H9 (cell line): ENCODE measurements around the gene TTC33. TPM values are rescaled to one million over a fixed set of nuclear protein-coding genes. Genes with fewer than 3 reads are reported as not detected.

Source experiments
- DNase-seq: peaks from one replicate; pipeline ENCODE4 v3.0.0-alpha.2; 2017
- H2AFZ ChIP-seq: one replicate; pipeline ENCODE4 v1.6.1; 2013; ENCODE audit warnings: mild to moderate bottlenecking, low read length, control low read depth, moderate library complexity
- H2AK5ac ChIP-seq: 2 replicates; pipeline ENCODE4 v1.6.1; 2013; ENCODE audit warnings: low read length, control low read depth, mixed read lengths; ENCODE audit not compliant: insufficient read length
- H2BK120ac ChIP-seq: one replicate; pipeline ENCODE4 v1.6.1; 2013; ENCODE audit warnings: low read depth, mild to moderate bottlenecking, low read length, control low read depth, inconsistent platforms; ENCODE audit not compliant: poor library complexity, severe bottlenecking
- H2BK12ac ChIP-seq: 2 replicates; pipeline ENCODE4 v1.6.1; 2013; ENCODE audit warnings: low read length, control low read depth, mixed read lengths, low read depth; ENCODE audit not compliant: insufficient read length
- H2BK15ac ChIP-seq: 2 replicates; pipeline ENCODE4 v1.6.1; 2013; ENCODE audit warnings: low read depth, low read length, control low read depth
- H2BK20ac ChIP-seq: one replicate; pipeline ENCODE4 v1.6.1; 2013; ENCODE audit warnings: low read depth, mild to moderate bottlenecking, low read length, control low read depth, inconsistent platforms; ENCODE audit not compliant: poor library complexity, severe bottlenecking
- H2BK5ac ChIP-seq: 2 replicates; pipeline ENCODE4 v1.6.1; 2013; ENCODE audit warnings: low read length, control low read depth, mixed read lengths; ENCODE audit not compliant: insufficient read length
- H3K14ac ChIP-seq: 2 replicates; pipeline ENCODE4 v1.6.1; 2013; ENCODE audit warnings: low read length, control low read depth; ENCODE audit not compliant: insufficient read depth
- H3K18ac ChIP-seq: 2 replicates; pipeline ENCODE4 v1.6.1; 2013; ENCODE audit warnings: low read depth, mild to moderate bottlenecking, mixed read lengths, low read length, control low read depth; ENCODE audit not compliant: insufficient read length
- H3K23ac ChIP-seq: 2 replicates; pipeline ENCODE4 v1.6.1; 2013; ENCODE audit warnings: low read length, control low read depth, mixed read lengths, low read depth; ENCODE audit not compliant: insufficient read length
- H3K23me2 ChIP-seq: 2 replicates; pipeline ENCODE4 v1.6.1; 2013; ENCODE audit warnings: low read depth, mild to moderate bottlenecking, mixed read lengths, low read length, control low read depth; ENCODE audit not compliant: insufficient read length, poor library complexity, severe bottlenecking
- H3K27ac ChIP-seq: 2 replicates; pipeline ENCODE4 v1.5.1; 2013; ENCODE audit warnings: low read length, control low read depth, mixed read lengths, low read depth; ENCODE audit not compliant: insufficient read length
- H3K27me3 ChIP-seq: 2 replicates; pipeline ENCODE4 v1.6.1; 2013; ENCODE audit warnings: low read length, control low read depth, inconsistent platforms; ENCODE audit not compliant: insufficient read depth
- H3K4ac ChIP-seq: 2 replicates; pipeline ENCODE4 v1.6.1; 2013; ENCODE audit warnings: low read depth, mild to moderate bottlenecking, control low read depth, inconsistent platforms, low read length, moderate library complexity
- H3K4me1 ChIP-seq: 2 replicates; pipeline ENCODE4 v1.6.1; 2013; ENCODE audit warnings: low read length, control low read depth, inconsistent platforms; ENCODE audit not compliant: insufficient read depth
- H3K4me2 ChIP-seq: 2 replicates; pipeline ENCODE4 v1.6.1; 2013; ENCODE audit warnings: low read length, control low read depth, mixed read lengths; ENCODE audit not compliant: insufficient read length, insufficient read depth
- H3K56ac ChIP-seq: 2 replicates; pipeline ENCODE4 v1.6.1; 2013; ENCODE audit warnings: low read depth, mild to moderate bottlenecking, mixed read lengths, low read length, control low read depth; ENCODE audit not compliant: insufficient read length
- H3K79me1 ChIP-seq: 2 replicates; pipeline ENCODE4 v1.6.1; 2013; ENCODE audit warnings: low read depth, mild to moderate bottlenecking, moderate library complexity, low read length, control low read depth, inconsistent platforms; ENCODE audit not compliant: insufficient read depth, poor library complexity, severe bottlenecking
- H3K79me2 ChIP-seq: 2 replicates; pipeline ENCODE4 v1.6.1; 2013; ENCODE audit warnings: low read length, control low read depth, inconsistent platforms; ENCODE audit not compliant: insufficient read depth
- H3K9ac ChIP-seq: 2 replicates; pipeline ENCODE4 v1.6.1; 2013; ENCODE audit warnings: low read length, control low read depth, mixed read lengths; ENCODE audit not compliant: insufficient read length; ENCODE audit errors: extremely low read depth
- H3K9me3 ChIP-seq: one replicate; pipeline ENCODE4 v1.6.1; 2013; ENCODE audit warnings: low read depth, low read length, inconsistent platforms; ENCODE audit not compliant: control insufficient read depth
- H3T11ph ChIP-seq: one replicate; pipeline ENCODE4 v1.6.1; 2013; ENCODE audit warnings: mild to moderate bottlenecking, low read length, control low read depth, inconsistent platforms
- H4K20me1 ChIP-seq: one replicate; pipeline ENCODE4 v1.6.1; 2013; ENCODE audit not compliant: control insufficient read depth, insufficient read length, insufficient read depth
- H4K5ac ChIP-seq: 2 replicates; pipeline ENCODE4 v1.6.1; 2013; ENCODE audit warnings: low read depth, mild to moderate bottlenecking, mixed read lengths, low read length, control low read depth; ENCODE audit not compliant: insufficient read length
- H4K8ac ChIP-seq: replicated peaks from 2 replicates; pipeline ENCODE4 v1.6.1; 2013; ENCODE audit warnings: low read length, control low read depth, mixed read lengths, low read depth; ENCODE audit not compliant: insufficient read length
- H4K91ac ChIP-seq: 2 replicates; pipeline ENCODE4 v1.6.1; 2013; ENCODE audit warnings: low read depth, mild to moderate bottlenecking, moderate library complexity, mixed read lengths, low read length, control low read depth; ENCODE audit not compliant: insufficient read length
- H3K27ac Mint-ChIP-seq, 3 experiments: 2 replicates in 2 of 3; 3 replicates in 1 of 3; pipeline ENCODE4 v1.8.0; 2020 to 2021; ENCODE audit warnings: mixed read lengths in 3 of 3, mild to moderate bottlenecking in 1 of 3, moderate library complexity in 1 of 3
- H3K27me3 Mint-ChIP-seq: 2 replicates; pipeline ENCODE4 v1.8.0; 2021; ENCODE audit warnings: low read depth, mild to moderate bottlenecking, moderate library complexity, mixed read lengths
- H3K36me3 Mint-ChIP-seq, 3 experiments: 2 replicates in 2 of 3; 3 replicates in 1 of 3; pipeline ENCODE4 v1.8.0; 2020 to 2021; ENCODE audit warnings: low read depth in 3 of 3, mixed read lengths in 3 of 3; ENCODE audit not compliant: insufficient read depth in 1 of 3
- H3K4me1 Mint-ChIP-seq, 2 experiments: 2 replicates each; pipeline ENCODE4 v1.8.0; 2020; ENCODE audit warnings: mixed read lengths in 2 of 2
- H3K4me3 Mint-ChIP-seq, 2 experiments: 2 replicates in 1 of 2; 3 replicates in 1 of 2; pipeline ENCODE4 v1.8.0; 2020 to 2021; ENCODE audit warnings: mild to moderate bottlenecking in 2 of 2, mixed read lengths in 2 of 2, moderate library complexity in 1 of 2
- H3K9me3 Mint-ChIP-seq, 2 experiments: 2 replicates in 1 of 2; 3 replicates in 1 of 2; pipeline ENCODE4 v1.8.0; 2020; ENCODE audit warnings: mild to moderate bottlenecking in 2 of 2, mixed read lengths in 2 of 2, moderate library complexity in 1 of 2
- CTCF ChIP-seq: fragments of 200-600 bp; sonication (generic); conservative IDR thresholded peaks from 3 replicates; pipeline ENCODE4 v1.8.0; 2021; ENCODE audit warnings: antibody characterized with exemption, mild to moderate bottlenecking
- WGBS: extraction: QIAGEN DNeasy Blood & Tissue Kit; methylation state at CpG from one replicate; pipeline ENCODE4 v1.1.7; 2013; ENCODE audit warnings: missing lambda C conversion rate, low lambda C conversion rate, mixed read lengths; ENCODE audit not compliant: insufficient read length; ENCODE audit errors: extremely low coverage; 5-methylcytosine and 5-hydroxymethylcytosine counted together
- total RNA-seq: library from RNA; stranded (reverse); gene quantifications from 2 replicates; pipeline ENCODE4 v1.2.1, GENCODE V29; 2021

The TTC33 gene
- total RNA-seq, 1 experiment from 2014 or later: 7.3 TPM

- H2BK120ac ChIP-seq: no peak overlapping the region
- peaks cover 29% of the 10 kb centered on the region for H3K27me3 ChIP-seq
Measured at GRCh38 chr5:40678026-40678425, 77.7 kb downstream of the TTC33 start.

More at GRCh38 chr5:40678026-40678425, 77.7 kb downstream of the TTC33 start:
- Histone ChIP-seq H4K91ac (no peak overlapping the region), H3T11ph (no peak overlapping the region), H2BK12ac (no peak overlapping the region), H3K23me2 (peaks cover 27% of the 10 kb centered on the region), H3K14ac (no peak overlapping the region), H2BK20ac (no peak overlapping the region), H3K4me2 (no peak overlapping the region), H3K79me2 (no peaks in the 10 kb centered on the region), H3K56ac (no peak overlapping the region), H2BK15ac (no peak overlapping the region), H3K23ac (no peak overlapping the region), H3K27ac (no peak overlapping the region), H2AK5ac (no peak overlapping the region), H3K4me1 (peaks cover 5% of the 10 kb centered on the region; the same call in 1 of the 2 replicates), H2BK5ac (no peak overlapping the region), H2AFZ (no peak overlapping the region), H4K8ac (no peak overlapping the region), H3K9ac (no peak overlapping the region), H3K79me1 (no peaks in the 10 kb centered on the region), H3K18ac (no peak overlapping the region), H4K5ac (no peak overlapping the region), H4K20me1 (no peaks in the 10 kb centered on the region), H3K4ac (no peak overlapping the region), H3K9me3 (no peaks in the 10 kb centered on the region)
- Mint-ChIP-seq H3K27me3 (peaks cover 45% of the 10 kb centered on the region), H3K4me3 (peak overlapping the region in 1 of 2 experiments; percentile 53; a peak in 1 of 5 replicates), H3K9me3 (peaks cover 3% of the 10 kb centered on the region in 2 experiments; a peak in 3 of 5 replicates), H3K4me1 (peaks cover 39 to 43% of the 10 kb centered on the region in 2 experiments), H3K27ac (no peak overlapping the region), H3K36me3 (peaks cover 0 to 3% (median 0%) of the 10 kb centered on the region in 3 experiments; a peak in 1 of 7 replicates)
- no peak for DNase-seq
- TF ChIP-seq CTCF: no peak
- WGBS: no CpG with 5 or more reads among the region's 2 CpGs
